Mesodermal cell (in vitro differentiated cells): ENCODE data around the gene GRIP1.

Experiments
- H3K27ac ChIP-seq: 2 replicates; pipeline ENCODE4 v1.7.0; 2013; ENCODE audit warnings: mild to moderate bottlenecking, low read depth, low read length, moderate library complexity; ENCODE audit not compliant: severe bottlenecking
- H3K36me3 ChIP-seq: 2 replicates; pipeline ENCODE4 v1.7.1; 2013; ENCODE audit warnings: mild to moderate bottlenecking, low read length, moderate library complexity; ENCODE audit not compliant: control insufficient read depth, insufficient read depth
- H3K4me1 ChIP-seq: one replicate; pipeline ENCODE4 v1.7.1; 2013; ENCODE audit warnings: mild to moderate bottlenecking, low read length; ENCODE audit not compliant: insufficient read depth, control insufficient read depth, poor library complexity, severe bottlenecking
- H3K4me3 ChIP-seq: 2 replicates; pipeline ENCODE4 v1.7.0; 2013; ENCODE audit warnings: low read length, control low read depth, mild to moderate bottlenecking; ENCODE audit not compliant: insufficient read depth, poor library complexity, severe bottlenecking; ENCODE audit errors: extremely low read depth
- H3K9me3 ChIP-seq: 2 replicates; pipeline ENCODE4 v1.7.1; 2013; ENCODE audit warnings: mild to moderate bottlenecking, low read length, moderate library complexity; ENCODE audit not compliant: control insufficient read depth
- WGBS, 2 experiments: methylation state at CpG; one replicate each; pipeline ENCODE4 v1.1.5; 2013; ENCODE audit warnings: missing lambda C conversion rate in 2 of 2; ENCODE audit not compliant: insufficient coverage in 2 of 2; 5-methylcytosine and 5-hydroxymethylcytosine counted together

Gene GRIP1

GRCh38 chr12:66302827-66303169 lies 376.1 kb downstream of the GRIP1 start:
- H3K9me3 ChIP-seq = no peaks in the 10 kb centered on the region
- peak overlapping the region; percentile 63 for H3K4me3 ChIP-seq
- peaks cover 4% of the 10 kb centered on the region for H3K36me3 ChIP-seq
- WGBS, 2 experiments = no CpG with 5 or more reads among the region's 6 CpGs
- H3K4me1 ChIP-seq = no peaks in the 10 kb centered on the region
- peak overlapping the region; percentile 84 for H3K27ac ChIP-seq

- Histone ChIP-seq H3K4me3 (peak within 1 kb of the TSS; percentile 63), H3K27ac (peak within 1 kb of the TSS; percentile 84), H3K9me3 (no peaks in the 10 kb centered on the region), H3K36me3 (peaks cover 4% of the 10 kb centered on the region), H3K4me1 (no peaks in the 10 kb centered on the region)
- WGBS, 2 experiments = 1% methylated on average over 37 to 41 of the region's 45 CpGs
Measured at GRCh38 chr12:66301944-66302826, 376.7 kb downstream of the GRIP1 start, which contains the start of gene HELB. Gene HELB, plus strand, starts transcription at chr12:66302493. Its CDS starts 111 bp downstream, at chr12:66302604.

- H3K4me1 ChIP-seq = no peaks in the 10 kb centered on the region
- H3K4me3 ChIP-seq = no peak overlapping the region
- no CpG with 5 or more reads among the region's 3 CpGs for WGBS, 2 experiments
- H3K9me3 ChIP-seq = no peaks in the 10 kb centered on the region
- H3K36me3 ChIP-seq = no peaks in the 10 kb centered on the region
- no peak overlapping the region for H3K27ac ChIP-seq
Measured at GRCh38 chr12:66297923-66298322, 381.0 kb downstream of the GRIP1 start.
